BLaER1 (cell line): ENCODE data around the gene COL13A1.

Source experiments
- H3K27ac ChIP-seq: shearing (Covaris generic); formaldehyde crosslinking; 2 replicates; pipeline ENCODE4 v1.8.1; 2022
- H3K27me3 ChIP-seq: shearing (Covaris generic); formaldehyde crosslinking; 2 replicates; pipeline ENCODE4 v1.8.1; 2022
- H3K36me3 ChIP-seq: shearing (Covaris generic); formaldehyde crosslinking; 2 replicates; pipeline ENCODE4 v1.8.1; 2022
- H3K4me1 ChIP-seq: shearing (Covaris generic); formaldehyde crosslinking; 2 replicates; pipeline ENCODE4 v1.8.1; 2022
- H3K4me2 ChIP-seq: shearing (Covaris generic); formaldehyde crosslinking; 2 replicates; pipeline ENCODE4 v1.8.1; 2022
- H3K4me3 ChIP-seq: shearing (Covaris generic); formaldehyde crosslinking; 2 replicates; pipeline ENCODE4 v1.8.1; 2022
- H3K9ac ChIP-seq: shearing (Covaris generic); formaldehyde crosslinking; 2 replicates; pipeline ENCODE4 v1.8.1; 2022
- H3K9me3 ChIP-seq: shearing (Covaris generic); formaldehyde crosslinking; 2 replicates; pipeline ENCODE4 v1.8.1; 2022
- H4K20me1 ChIP-seq: shearing (Covaris generic); formaldehyde crosslinking; 2 replicates; pipeline ENCODE4 v1.8.1; 2022
- Cebpa-rat ChIP-seq: shearing (Covaris generic); IDR thresholded peaks from 2 replicates; pipeline ENCODE4 v1.8.1; 2022

COL13A1 gene

DNA sequence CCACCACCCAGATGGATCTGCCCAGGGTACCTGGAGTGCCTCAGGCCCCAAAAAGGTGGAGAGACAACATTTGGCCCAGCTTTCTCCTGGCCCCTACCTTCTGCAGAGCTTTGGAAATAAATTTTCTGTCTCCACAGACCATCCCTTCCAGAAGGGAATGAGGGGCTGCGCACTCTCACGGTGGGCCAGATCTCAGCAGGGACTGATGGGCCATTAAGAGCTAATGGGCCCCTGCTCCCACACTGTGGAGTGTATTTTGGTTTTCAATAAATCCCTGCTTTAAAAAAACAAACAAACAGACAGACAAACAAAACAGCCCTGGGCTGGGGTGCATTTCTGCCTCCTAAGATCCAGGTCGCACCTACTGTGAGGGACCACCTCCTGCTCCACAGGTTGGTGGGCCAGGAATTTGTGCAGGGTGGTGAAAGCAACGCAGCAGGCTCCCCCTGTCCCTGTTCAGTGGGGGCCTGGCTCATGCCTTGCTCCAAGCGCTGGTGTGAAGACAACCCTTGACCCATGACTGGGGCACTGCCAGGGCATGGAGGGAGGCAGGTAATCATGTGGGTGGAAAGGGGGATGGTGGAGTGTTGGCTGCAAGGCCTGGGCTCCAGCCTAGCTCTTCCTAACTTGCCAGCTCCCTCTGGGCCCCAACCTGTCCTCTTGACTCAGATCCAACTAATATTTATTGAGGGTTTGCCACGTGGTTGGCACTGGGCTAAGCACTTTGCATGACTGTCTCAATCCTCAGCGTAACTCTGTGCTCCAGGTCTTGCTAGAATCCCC is 88.5 kb downstream of the COL13A1 start:
- no peaks in the 10 kb centered on the region for H3K36me3 ChIP-seq
- no peak overlapping the region for H3K27ac ChIP-seq
- H3K9me3 ChIP-seq = no peaks in the 10 kb centered on the region
- H3K4me1 ChIP-seq = peaks cover 9% of the 10 kb centered on the region
- no peak overlapping the region for H3K4me2 ChIP-seq
- H3K27me3 ChIP-seq = no peaks in the 10 kb centered on the region
- no peak overlapping the region for H3K4me3 ChIP-seq
- no peak for TF ChIP-seq Cebpa-rat
- no peaks in the 10 kb centered on the region for H4K20me1 ChIP-seq
- H3K9ac ChIP-seq = no peak overlapping the region

DNA sequence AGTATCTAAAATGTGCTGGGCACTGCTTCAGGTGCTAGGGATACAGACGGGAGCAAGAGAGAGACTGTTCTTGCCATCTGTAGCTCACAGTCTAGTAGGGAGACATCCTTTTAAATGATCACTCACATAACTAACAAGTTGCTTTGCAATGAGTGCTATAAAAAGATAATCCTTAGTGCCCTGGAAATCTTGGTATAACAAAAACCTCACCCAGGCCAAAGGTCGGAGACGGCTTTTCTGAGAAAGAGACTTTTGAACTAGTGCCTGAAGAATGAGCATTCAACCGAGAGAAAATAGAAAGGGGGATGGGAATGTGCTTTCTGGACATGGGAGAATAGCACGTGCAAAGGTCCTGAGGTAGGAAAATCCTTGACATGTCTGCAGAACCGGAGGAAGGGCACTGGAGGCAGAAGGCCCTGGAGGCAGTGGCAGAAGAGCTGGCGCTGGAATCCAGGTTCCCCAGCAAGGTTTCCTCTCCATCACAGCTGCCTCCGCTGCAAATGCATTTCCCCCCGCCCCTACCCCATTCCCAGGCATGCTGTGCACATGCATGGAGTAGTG is 89.4 kb downstream of the COL13A1 start:
- no peak overlapping the region for H3K27ac ChIP-seq
- no peak overlapping the region for H3K4me3 ChIP-seq
- H3K9ac ChIP-seq = no peak overlapping the region
- peaks cover 18% of the 10 kb centered on the region for H3K4me1 ChIP-seq
- no peak for TF ChIP-seq Cebpa-rat
- no peaks in the 10 kb centered on the region for H3K27me3 ChIP-seq
- H3K9me3 ChIP-seq = no peaks in the 10 kb centered on the region
- H4K20me1 ChIP-seq = no peaks in the 10 kb centered on the region
- H3K4me2 ChIP-seq = no peak overlapping the region
- no peaks in the 10 kb centered on the region for H3K36me3 ChIP-seq

DNA sequence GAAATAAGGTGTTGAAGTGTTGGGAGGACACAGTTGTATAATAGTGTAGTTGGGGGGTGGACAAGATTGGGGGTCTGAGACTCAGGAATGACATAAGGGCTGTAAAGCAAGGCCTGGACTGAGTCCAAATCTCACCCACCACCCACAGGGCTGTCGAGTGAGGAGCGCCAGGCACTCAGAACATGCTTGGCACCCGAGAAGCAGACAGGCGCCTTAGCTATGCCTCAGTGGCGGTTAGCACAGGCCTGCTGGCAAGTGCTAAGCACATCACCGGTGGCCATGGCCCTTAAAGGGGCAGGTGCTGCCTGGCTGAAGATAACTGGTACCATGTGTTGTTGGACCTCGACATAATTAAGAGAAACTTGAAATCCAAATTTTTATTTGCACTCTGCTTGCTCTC is 90.7 kb downstream of the COL13A1 start:
- no peak for TF ChIP-seq Cebpa-rat
- H3K4me3 ChIP-seq = no peak overlapping the region
- H4K20me1 ChIP-seq = no peaks in the 10 kb centered on the region
- H3K27ac ChIP-seq = no peak overlapping the region
- H3K9me3 ChIP-seq = no peaks in the 10 kb centered on the region
- H3K4me1 ChIP-seq = peaks cover 30% of the 10 kb centered on the region
- H3K27me3 ChIP-seq = no peaks in the 10 kb centered on the region
- no peak overlapping the region for H3K9ac ChIP-seq
- H3K4me2 ChIP-seq = no peak overlapping the region
- no peaks in the 10 kb centered on the region for H3K36me3 ChIP-seq

DNA sequence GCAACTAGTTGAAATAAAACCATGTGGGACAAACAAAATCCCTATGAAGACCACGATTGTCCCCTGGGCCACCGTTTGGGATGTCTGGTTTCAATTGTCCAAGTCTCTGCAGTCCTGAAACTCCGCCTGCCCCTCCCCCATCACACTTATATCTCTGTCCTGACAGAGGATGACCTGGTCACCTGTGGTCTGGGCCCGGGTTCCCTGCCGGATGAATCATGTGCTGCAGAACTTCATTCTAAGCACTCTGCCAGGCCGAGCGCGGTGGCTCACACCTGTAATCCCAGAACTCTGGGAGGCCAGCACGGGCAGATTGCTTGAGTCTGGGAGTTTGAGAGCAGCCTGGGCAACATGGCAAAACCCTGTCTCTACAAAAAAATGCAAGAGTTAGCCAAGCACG is 91.1 kb downstream of the COL13A1 start:
- Histone ChIP-seq H3K27ac (no peak overlapping the region), H3K9ac (no peak overlapping the region), H3K9me3 (no peaks in the 10 kb centered on the region), H3K4me3 (no peak overlapping the region), H4K20me1 (no peaks in the 10 kb centered on the region), H3K4me2 (no peak overlapping the region), H3K36me3 (no peaks in the 10 kb centered on the region), H3K4me1 (peaks cover 34% of the 10 kb centered on the region), H3K27me3 (no peaks in the 10 kb centered on the region)
- TF ChIP-seq Cebpa-rat = no peak

DNA sequence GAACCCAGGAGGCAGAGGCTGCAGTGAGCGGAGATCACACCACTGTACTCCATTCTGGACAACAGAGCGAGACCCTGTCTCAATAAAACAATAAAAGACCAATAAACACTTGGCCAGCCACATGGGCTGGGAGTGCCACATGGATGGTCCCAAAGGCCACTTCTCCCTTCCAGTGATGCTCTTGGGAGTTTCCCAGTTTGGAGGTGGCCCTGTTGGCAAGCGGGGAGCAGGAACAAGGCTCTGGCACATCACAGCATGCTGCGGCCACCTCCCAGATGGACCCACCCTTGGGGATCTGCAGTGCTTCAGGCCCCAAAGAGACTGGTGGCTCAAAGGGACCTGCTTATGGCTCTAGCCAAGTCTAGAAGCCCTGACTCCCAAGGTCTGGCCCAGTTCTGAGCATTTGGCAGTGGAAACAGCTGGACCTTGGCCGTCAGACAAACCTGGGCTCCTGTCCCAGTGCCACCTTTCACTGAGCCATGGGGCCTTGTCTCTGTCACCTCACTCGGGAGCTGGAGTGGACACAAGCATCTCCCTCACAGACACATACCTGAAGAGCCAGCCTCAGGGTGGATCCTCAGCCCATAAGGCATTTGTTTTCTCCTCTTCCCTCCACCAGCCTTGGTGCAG is 91.7 kb downstream of the COL13A1 start:
- no peak overlapping the region for H3K9ac ChIP-seq
- no peaks in the 10 kb centered on the region for H3K36me3 ChIP-seq
- H3K27ac ChIP-seq = no peak overlapping the region
- TF ChIP-seq Cebpa-rat = no peak
- no peaks in the 10 kb centered on the region for H3K9me3 ChIP-seq
- no peaks in the 10 kb centered on the region for H3K27me3 ChIP-seq
- H3K4me3 ChIP-seq = no peak overlapping the region
- H3K4me1 ChIP-seq = peaks cover 39% of the 10 kb centered on the region
- no peaks in the 10 kb centered on the region for H4K20me1 ChIP-seq
- H3K4me2 ChIP-seq = no peak overlapping the region

DNA sequence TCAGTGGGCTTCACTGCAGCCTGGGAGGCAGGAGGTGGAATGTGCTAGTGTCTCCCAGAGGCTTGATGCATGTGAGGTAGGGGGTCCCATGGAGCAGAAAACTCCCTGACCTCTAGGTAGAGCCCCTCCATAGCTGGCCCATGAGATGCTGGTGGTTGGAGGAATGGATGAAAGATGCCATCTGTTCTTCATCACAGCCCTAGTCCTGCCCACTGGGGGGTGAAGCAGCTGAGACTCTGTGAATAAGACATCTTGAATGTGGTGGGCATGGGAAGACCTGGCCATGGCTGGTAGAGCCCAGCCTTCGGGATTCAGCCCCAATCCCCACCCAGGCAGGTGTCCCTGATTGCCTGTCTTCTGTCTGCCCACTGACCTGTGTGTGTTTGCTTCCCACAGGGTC is 92.5 kb downstream of the COL13A1 start:
- no peak for TF ChIP-seq Cebpa-rat
- Histone ChIP-seq H3K9me3 (no peaks in the 10 kb centered on the region), H3K27ac (no peak overlapping the region), H3K4me3 (no peak overlapping the region), H3K27me3 (no peaks in the 10 kb centered on the region), H3K9ac (no peak overlapping the region), H4K20me1 (no peaks in the 10 kb centered on the region), H3K36me3 (no peaks in the 10 kb centered on the region), H3K4me1 (peaks cover 39% of the 10 kb centered on the region), H3K4me2 (no peak overlapping the region)

DNA sequence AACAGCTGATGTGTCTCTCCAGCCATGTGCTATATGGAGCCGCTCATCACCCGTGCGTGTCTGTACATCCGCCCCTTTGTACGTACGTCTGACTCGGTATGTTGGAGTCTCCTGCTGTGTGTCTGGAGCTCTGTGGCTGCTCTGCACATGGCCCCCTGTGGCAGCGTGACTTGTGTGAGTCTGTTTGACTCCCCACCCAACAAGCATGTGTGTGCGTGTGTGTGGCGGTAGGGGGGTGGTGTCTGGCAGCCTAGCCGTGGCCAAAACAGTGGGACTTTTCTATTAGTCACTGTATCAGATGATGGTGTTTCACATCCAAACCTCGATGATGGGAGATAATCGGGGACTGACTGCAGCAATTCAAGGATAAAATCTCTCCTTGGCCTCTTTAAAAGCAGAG is 94.1 kb downstream of the COL13A1 start:
- peak overlapping the region; percentile 87 for H3K4me2 ChIP-seq
- H3K4me3 ChIP-seq = no peak overlapping the region
- H3K36me3 ChIP-seq = no peaks in the 10 kb centered on the region
- no peaks in the 10 kb centered on the region for H3K9me3 ChIP-seq
- peak overlapping the region; percentile 67 for H3K27ac ChIP-seq
- peaks cover 39% of the 10 kb centered on the region for H3K4me1 ChIP-seq
- no peak overlapping the region for H3K9ac ChIP-seq
- H3K27me3 ChIP-seq = no peaks in the 10 kb centered on the region
- H4K20me1 ChIP-seq = no peaks in the 10 kb centered on the region
- no peak for TF ChIP-seq Cebpa-rat

DNA sequence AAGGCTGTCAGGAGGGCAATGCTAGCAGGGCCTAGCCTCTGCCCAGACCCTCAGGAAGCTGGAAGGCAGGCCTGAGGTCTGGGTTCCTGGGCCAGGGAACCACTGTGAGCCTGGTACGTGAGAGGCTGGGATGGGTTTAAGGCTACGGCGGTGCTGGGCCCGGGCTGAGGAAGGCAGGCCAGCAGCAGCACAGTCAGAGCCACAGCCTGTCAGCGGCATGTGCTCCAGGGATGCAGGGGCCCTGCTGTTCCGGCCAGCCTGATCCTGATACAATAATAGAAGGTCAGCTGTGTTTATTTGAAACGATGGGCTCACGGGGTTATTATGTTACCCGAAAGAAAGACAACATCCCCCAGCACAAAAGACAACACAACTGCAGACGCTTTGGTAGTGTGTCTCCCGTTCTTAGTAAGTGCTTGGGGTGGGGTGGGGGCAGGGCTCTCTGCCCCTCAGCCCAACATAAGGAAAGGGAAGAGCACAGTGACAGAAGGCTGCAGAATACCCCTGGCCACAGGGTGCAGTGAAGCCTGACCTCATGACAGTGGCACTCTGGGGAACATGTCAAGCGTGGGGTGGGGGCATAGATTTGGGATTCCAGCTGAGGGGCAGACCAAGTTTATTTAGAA is 95.0 kb downstream of the COL13A1 start:
- Histone ChIP-seq H3K36me3 (no peaks in the 10 kb centered on the region), H3K4me1 (peaks cover 46% of the 10 kb centered on the region), H4K20me1 (no peaks in the 10 kb centered on the region), H3K27me3 (no peaks in the 10 kb centered on the region), H3K9me3 (no peaks in the 10 kb centered on the region), H3K9ac (peak overlapping the region; percentile 56; the same call in 1 of the 2 replicates), H3K4me2 (peak overlapping the region; percentile 87), H3K4me3 (0 out of 2 replicates have a peak overlapping the region, but pooled peaks have one; percentile 30), H3K27ac (peak overlapping the region; percentile 67)
- no peak for TF ChIP-seq Cebpa-rat

DNA sequence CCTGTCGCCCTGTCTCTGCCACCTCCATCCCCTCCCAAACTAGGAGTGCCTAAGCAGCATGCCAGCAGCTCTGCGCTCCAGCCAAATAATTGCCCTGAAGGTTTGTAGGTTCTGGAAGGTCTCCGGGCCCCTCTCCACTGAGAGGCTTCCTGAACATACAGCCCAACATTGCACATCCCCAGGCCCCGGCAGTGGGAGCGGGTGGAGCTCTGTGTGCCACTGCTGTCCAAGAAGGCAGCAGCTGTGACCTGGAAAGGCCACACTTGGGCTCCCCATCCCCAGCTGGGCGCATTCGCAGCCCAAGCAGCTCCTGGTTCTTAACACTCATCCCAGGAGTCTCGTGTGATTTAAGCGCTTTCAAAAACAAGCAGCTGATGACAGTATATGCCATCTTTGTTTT is 95.7 kb downstream of the COL13A1 start:
- Histone ChIP-seq H3K27ac (peak overlapping the region; percentile 10; the same call in 1 of the 2 replicates), H3K4me2 (peak overlapping the region; percentile 87), H4K20me1 (no peaks in the 10 kb centered on the region), H3K36me3 (no peaks in the 10 kb centered on the region), H3K4me3 (no peak overlapping the region), H3K4me1 (peaks cover 48% of the 10 kb centered on the region), H3K9me3 (no peaks in the 10 kb centered on the region), H3K9ac (no peak overlapping the region), H3K27me3 (no peaks in the 10 kb centered on the region)
- TF ChIP-seq Cebpa-rat = no peak

DNA sequence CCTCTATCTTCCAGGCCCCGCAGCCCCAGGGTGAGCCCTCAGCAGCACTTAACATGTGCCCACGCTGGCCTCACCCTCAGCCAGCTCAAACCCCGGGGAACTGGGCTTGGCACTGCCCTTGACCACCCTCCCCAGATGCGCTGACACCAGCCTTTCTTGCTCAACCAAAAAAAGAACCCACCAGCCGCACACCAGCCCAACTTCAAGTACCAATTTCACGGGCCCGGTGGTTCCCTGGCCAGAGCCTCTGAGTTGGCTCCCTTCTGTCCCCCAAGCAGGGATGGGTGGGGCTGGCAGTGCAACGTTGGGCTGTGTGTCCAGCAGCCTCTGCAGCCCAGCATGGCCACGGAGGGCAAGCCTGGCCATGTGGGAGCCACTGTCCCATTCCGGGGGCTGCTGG is 96.3 kb downstream of the COL13A1 start:
- H3K9me3 ChIP-seq = no peaks in the 10 kb centered on the region
- no peaks in the 10 kb centered on the region for H4K20me1 ChIP-seq
- no peak overlapping the region for H3K9ac ChIP-seq
- no peak overlapping the region for H3K27ac ChIP-seq
- H3K36me3 ChIP-seq = no peaks in the 10 kb centered on the region
- H3K4me1 ChIP-seq = peaks cover 48% of the 10 kb centered on the region
- peak overlapping the region; percentile 87 for H3K4me2 ChIP-seq
- H3K4me3 ChIP-seq = no peak overlapping the region
- TF ChIP-seq Cebpa-rat = no peak
- H3K27me3 ChIP-seq = no peaks in the 10 kb centered on the region
